NCI-H1436 (cell line): Measurements from ENCODE around the gene LRBA.
"Not testable (repeated sequence)": the region's sequence is repeated elsewhere in the genome, so short reads cannot be mapped to it uniquely, and the experiment has no call there.

Source experiments
- DNase-seq: peaks from one replicate; lab custom pipeline; 2025; lab: John Stamatoyannopoulos, UW

The LRBA gene

GRCh38 chr4:150668824-150669223 is 346.3 kb downstream of the LRBA start:
- DNase-seq, result no peak

DNA sequence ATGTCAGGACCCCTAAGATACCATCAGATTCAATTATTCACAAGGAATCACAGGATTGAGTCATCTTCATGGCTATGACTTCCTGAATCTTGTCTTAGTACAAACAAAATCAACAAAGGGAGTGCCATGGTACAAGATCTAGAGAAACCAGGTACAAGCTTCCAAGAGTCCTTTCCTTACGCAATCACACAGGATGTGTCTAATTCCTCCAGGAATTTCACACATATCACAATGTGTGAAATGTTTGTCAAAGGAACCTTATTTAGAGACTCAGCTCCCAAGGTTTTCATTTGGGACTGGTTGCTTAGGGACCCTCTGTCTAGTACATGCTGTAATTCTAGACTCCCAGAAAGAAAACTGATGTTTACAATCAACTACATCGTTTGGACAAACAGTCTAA is 350.1 kb downstream of the LRBA start:
- DNase-seq, result no peak

DNA sequence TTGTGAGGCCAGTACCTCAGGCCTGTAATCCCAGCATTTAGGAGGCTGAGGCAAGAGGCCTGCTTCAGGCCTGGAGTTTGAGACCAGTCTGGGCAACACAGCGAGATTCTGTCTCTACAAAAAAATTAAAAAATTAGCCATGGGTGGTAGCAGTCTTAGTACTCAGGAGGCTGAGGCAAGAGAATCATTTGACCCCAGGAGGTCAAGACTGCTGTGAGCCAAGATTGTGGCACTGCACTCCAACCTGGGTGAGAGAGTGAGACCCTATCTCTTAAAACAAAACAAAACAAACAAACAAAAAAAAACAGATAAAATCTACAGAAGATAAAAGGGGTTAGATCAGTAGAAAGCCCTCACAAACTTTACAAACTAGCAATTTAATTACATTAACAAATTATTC is 352.4 kb downstream of the LRBA start:
- no peak for DNase-seq

- not testable (repeated sequence) for DNase-seq
These were observed 353.5 kb downstream of the LRBA start for GRCh38 chr4:150661551-150661950.

DNA sequence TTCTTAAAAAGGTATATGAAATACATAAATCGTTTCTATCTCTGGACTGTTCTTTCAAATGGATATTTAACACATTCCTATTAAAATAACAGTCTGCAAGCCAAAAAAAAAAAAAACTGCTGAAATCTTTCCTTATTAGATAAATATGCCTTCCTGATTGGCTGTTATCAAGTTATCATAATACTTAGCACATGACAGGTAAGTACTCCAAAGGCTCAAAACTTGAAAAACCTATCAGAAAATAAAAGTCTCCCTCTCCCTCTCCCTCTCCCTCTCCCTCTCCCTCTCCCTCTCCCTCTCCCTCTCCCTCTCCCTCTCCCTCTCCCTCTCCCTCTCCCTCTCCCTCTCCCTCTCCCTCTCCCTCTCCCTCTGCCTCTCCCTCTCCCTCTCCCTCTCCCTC is 356.8 kb downstream of the LRBA start:
- DNase-seq, result not testable (repeated sequence)

DNA sequence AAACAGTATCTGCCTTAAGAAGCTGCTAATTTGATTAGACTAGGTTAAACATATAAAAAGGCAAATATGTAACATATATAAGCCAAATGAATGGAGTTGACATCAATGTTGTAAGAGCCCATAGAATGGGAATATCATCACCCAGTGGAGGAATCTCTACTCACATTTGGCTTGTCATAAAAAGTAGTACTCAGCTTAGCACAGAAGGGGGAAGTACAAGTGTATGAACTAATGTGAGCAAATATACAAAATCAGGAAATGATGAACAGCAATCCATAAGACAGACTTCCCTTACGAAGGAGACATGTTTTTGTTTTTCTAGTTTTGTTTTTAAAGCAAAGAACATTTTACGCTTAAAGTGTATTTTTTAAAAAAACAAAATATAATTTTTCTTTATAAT is 358.2 kb downstream of the LRBA start:
- DNase-seq, result no peak

DNA sequence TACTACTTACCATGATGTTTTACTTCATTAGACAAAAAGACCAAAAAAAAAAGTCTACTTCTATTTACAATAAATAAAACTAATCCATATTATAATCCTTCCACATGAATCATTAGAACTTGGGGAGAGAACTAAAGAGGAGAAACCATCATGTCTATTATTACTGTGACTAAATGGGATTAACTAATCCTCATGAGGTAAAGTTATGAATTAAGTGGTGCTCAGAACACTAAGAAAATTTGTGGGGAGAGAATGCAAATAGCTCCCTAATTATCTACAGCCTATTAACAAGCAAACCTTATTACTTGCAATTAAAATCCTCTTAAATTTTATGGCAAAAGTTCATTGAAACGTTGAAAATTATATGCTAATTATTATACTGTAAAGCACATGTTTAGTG is 364.3 kb downstream of the LRBA start:
- no peak for DNase-seq

- DNase-seq, result no peak
These were observed 367.0 kb downstream of the LRBA start for GRCh38 chr4:150648123-150648522.

DNA sequence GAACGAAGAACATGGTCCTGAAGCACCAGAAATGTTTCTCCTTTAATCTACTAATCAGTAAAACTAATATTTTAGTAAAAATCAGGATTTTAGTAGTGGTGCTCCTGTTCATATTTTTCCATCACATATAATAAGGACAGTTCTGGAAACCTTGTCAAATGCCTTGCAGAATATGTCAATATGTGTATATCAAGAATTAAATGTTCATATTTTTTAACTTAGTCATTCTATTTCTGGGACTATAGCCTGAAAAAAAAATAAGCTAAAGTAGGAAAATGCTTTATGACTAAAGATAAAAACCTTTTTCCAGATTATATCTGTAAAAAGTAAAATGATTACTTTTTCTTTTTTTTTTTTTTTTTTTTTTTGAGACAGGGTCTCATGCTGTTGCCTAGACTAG is 368.1 kb downstream of the LRBA start:
- no peak for DNase-seq

GRCh38 chr4:150641612-150642011 is 373.5 kb downstream of the LRBA start:
- DNase-seq, result no peak

DNA sequence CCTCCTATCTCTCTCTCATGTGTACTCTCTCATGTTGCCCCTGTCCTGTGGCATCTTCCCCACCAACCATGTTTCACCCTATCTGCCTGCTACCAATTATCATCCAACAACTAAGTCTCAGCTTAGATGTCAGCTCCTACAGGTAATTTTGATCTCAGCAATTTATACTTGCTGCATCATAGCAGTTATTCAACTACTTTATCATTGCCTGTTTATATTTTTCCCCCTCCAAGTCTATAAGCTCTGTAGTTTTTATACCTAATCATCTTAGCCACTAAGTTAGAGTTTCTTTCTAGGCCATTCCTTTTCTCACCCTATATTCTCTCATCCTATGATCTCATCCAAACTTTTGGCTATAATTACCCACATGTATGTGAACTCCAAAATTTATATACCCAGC is 382.4 kb downstream of the LRBA start:
- no peak for DNase-seq

DNA sequence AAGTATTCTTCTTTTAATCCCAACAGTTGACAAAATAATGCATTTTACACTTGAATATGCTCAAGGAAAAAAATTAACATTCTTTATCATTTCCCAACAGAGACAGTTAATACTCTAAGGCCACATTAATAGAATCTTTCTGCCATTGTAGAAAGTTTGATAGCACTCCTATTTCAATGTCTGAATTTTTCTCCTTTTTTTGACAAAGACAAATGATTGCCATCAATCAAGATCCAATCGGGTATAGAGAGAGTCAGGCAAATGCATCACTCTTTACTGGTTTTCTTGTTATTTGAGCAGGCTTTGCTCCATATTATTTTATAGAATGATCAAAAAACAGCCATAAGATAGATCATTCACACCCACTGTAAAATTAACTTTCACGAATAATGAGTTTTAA is 387.0 kb downstream of the LRBA start:
- no peak for DNase-seq

- no peak for DNase-seq
These were observed 390.1 kb downstream of the LRBA start for GRCh38 chr4:150625033-150625432.

GRCh38 chr4:150624055-150624454 is 391.0 kb downstream of the LRBA start:
- DNase-seq, result no peak

DNA sequence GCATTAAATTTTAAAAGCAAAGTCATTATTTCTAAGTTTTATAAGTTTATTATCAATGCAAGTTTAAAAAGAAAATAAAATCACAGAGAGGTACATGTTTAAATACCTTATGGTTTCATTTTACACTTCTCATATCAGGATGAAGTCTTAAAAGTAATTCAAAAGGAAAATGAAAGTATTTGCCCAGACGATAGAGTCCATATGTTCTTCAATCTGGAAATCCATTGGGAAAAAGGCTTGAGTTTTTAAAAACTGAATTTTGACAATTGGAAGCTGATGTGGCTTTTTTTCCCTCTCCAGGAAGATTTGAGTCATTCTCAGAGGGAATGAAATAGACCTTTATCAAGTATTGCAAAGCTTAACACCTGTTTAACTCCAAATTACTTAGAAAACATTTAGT is 396.0 kb downstream of the LRBA start:
- DNase-seq, result no peak

GRCh38 chr4:150609131-150609530 is 406.0 kb downstream of the LRBA start:
- no peak for DNase-seq

- DNase-seq, result no peak
These were observed 414.2 kb downstream of the LRBA start for GRCh38 chr4:150600812-150601445.

- no peak for DNase-seq
These were observed 415.5 kb downstream of the LRBA start for GRCh38 chr4:150599547-150599946.

DNA sequence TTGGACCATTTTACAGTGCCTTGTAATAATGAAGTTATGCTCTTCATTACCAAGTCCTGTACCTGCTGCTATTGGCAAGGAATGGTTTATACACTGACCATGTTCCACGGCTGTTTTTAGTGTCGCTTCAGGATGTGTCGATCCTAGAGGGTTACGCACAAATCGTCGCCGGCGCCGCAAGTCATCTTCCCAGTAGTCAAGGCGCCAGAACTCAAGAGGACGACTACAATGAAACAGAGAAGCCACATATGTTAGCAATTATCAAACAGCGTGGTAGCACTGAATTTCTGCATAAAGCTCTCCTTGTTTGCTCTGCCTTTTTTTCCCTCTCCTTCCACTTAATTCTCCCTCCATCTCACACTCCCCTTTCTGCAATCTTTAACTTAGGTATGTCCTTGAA is 416.2 kb downstream of the LRBA start:
- no peak for DNase-seq

- no peak for DNase-seq
These were observed 421.1 kb downstream of the LRBA start for GRCh38 chr4:150593996-150594395.

GRCh38 chr4:150591904-150592303 is 423.2 kb downstream of the LRBA start:
- no peak for DNase-seq

GRCh38 chr4:150591406-150591805 is 423.7 kb downstream of the LRBA start:
- DNase-seq, result no peak

DNA sequence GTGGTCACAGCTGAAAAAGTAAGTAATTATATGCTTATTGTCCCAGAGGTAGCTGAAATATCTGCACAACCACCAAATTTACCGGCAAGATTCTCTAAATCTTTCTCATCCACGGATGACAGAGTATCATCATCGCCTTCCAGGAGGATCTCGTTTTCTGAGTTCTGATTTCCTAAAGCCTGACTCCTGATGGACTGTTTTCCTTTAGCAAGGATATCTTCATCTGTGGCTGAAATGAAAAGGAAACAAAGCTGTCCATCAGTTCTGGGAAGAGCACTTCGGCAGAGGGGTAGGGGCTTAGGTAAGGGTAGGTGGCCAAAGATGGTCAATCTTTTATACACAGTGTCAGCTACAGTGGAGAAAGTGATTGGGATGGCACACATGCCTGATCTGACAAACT is 424.5 kb downstream of the LRBA start:
- no peak for DNase-seq

DNA sequence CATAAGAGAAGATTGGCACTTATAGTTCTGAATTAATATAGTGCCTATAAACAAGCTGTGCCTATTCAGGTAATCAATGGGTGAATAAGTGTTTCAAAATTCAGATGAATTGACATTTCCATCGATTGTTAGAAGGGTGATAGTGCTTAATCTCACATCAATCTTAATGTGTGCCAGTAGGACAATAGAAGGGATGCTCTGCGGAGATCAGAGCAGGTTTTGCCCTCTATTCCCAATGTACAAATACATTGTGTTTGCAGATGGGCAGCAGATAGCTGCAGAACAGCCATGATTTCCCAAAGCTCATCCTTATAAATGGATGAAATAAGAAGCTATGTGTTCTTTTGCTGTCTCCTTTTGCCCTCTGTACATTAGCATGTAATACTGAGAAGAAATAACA is 425.9 kb downstream of the LRBA start:
- no peak for DNase-seq

- DNase-seq, result no peak
These were observed 426.8 kb downstream of the LRBA start for GRCh38 chr4:150588316-150588715.
